Neuronal stem cell (in vitro differentiated cells): ENCODE data around the gene CSNK1E.
A peak's percentile ranks its signal among the peaks of the same experiment; 100 is the strongest.

Experiments
- DNase-seq: peaks from one replicate; pipeline ENCODE4 v3.0.0-alpha.2; 2013; ENCODE audit warnings: low spot score
- H2AFZ ChIP-seq: one replicate; pipeline ENCODE4 v1.6.1; 2013; ENCODE audit warnings: mild to moderate bottlenecking, low read length, inconsistent platforms
- H2AK5ac ChIP-seq: 2 replicates; pipeline ENCODE4 v1.6.1; 2013; ENCODE audit warnings: low read depth, mild to moderate bottlenecking, inconsistent platforms, low read length, moderate library complexity, mixed read lengths
- H2BK120ac ChIP-seq: 2 replicates; pipeline ENCODE4 v1.6.1; 2013; ENCODE audit warnings: low read depth, mild to moderate bottlenecking, inconsistent platforms, low read length, moderate library complexity, mixed read lengths
- H2BK12ac ChIP-seq: one replicate; pipeline ENCODE4 v1.6.1; 2013; ENCODE audit warnings: low read length, inconsistent platforms
- H2BK15ac ChIP-seq: 2 replicates; pipeline ENCODE4 v1.6.1; 2013; ENCODE audit warnings: mild to moderate bottlenecking, low read length, inconsistent platforms, mixed read lengths
- H2BK5ac ChIP-seq: one replicate; pipeline ENCODE4 v1.6.1; 2013; ENCODE audit warnings: inconsistent platforms, mild to moderate bottlenecking, low read length, moderate library complexity
- H3K14ac ChIP-seq: one replicate; pipeline ENCODE4 v1.6.1; 2013; ENCODE audit warnings: low read length, inconsistent platforms
- H3K18ac ChIP-seq: 2 replicates; pipeline ENCODE4 v1.6.1; 2013; ENCODE audit warnings: low read length, inconsistent platforms
- H3K23ac ChIP-seq: 2 replicates; pipeline ENCODE4 v1.6.1; 2013; ENCODE audit warnings: low read depth, mild to moderate bottlenecking, mixed read lengths, low read length, inconsistent platforms; ENCODE audit not compliant: poor library complexity
- H3K27ac ChIP-seq: replicated peaks from 3 replicates; pipeline ENCODE4 v1.5.1; 2013; ENCODE audit warnings: low read length, inconsistent platforms
- H3K27me3 ChIP-seq, 3 experiments: 2 replicates each; pipeline ENCODE4 v1.6.1; 2013; ENCODE audit warnings: low read length in 3 of 3, mild to moderate bottlenecking in 2 of 3, inconsistent platforms in 1 of 3, low read depth in 1 of 3, mixed read lengths in 1 of 3, moderate library complexity in 1 of 3; ENCODE audit not compliant: control insufficient read depth in 3 of 3, insufficient read depth in 3 of 3
- H3K36me3 ChIP-seq, 2 donors: replicated peaks in 1 of 2; 2 replicates each; pipeline ENCODE4 v1.6.1; 2013; ENCODE audit warnings: low read length in 2 of 2; ENCODE audit not compliant: control insufficient read depth in 2 of 2, insufficient read depth in 2 of 2
- H3K4ac ChIP-seq: 2 replicates; pipeline ENCODE4 v1.6.1; 2013; ENCODE audit warnings: inconsistent platforms, mild to moderate bottlenecking, low read length, moderate library complexity
- H3K4me1 ChIP-seq, 2 donors: 1 replicate in 1 of 2; 2 replicates in 1 of 2; pipeline ENCODE4 v1.6.1; 2013; ENCODE audit warnings: low read length in 2 of 2, low read depth in 1 of 2; ENCODE audit not compliant: control insufficient read depth in 2 of 2, insufficient read depth in 1 of 2
- H3K4me2 ChIP-seq: one replicate; pipeline ENCODE4 v1.6.1; 2013; ENCODE audit warnings: mild to moderate bottlenecking, low read length, inconsistent platforms; ENCODE audit not compliant: insufficient read depth, poor library complexity, severe bottlenecking
- H3K4me3 ChIP-seq, 2 donors: 2 replicates each; pipeline ENCODE4 v1.5.1; 2013; ENCODE audit warnings: low read length in 2 of 2, mild to moderate bottlenecking in 2 of 2, inconsistent platforms in 1 of 2, moderate library complexity in 1 of 2
- H3K79me1 ChIP-seq: one replicate; pipeline ENCODE4 v1.6.1; 2013; ENCODE audit warnings: low read depth, mild to moderate bottlenecking, inconsistent platforms, low read length, moderate library complexity
- H3K9ac ChIP-seq: one replicate; pipeline ENCODE4 v1.6.1; 2013; ENCODE audit warnings: mild to moderate bottlenecking, low read depth, low read length, inconsistent platforms; ENCODE audit not compliant: poor library complexity
- H3K9me3 ChIP-seq, 2 donors: replicated peaks in 1 of 2; 2 replicates each; pipeline versions ENCODE3 to v1.6.1; 2013; ENCODE audit warnings: low read length in 2 of 2, mild to moderate bottlenecking in 2 of 2, inconsistent platforms in 1 of 2, low read depth in 1 of 2, mixed read lengths in 1 of 2, moderate library complexity in 1 of 2; ENCODE audit not compliant: control insufficient read depth in 2 of 2, insufficient read depth in 1 of 2
- H4K8ac ChIP-seq: one replicate; pipeline ENCODE4 v1.6.1; 2013; ENCODE audit warnings: low read depth, mild to moderate bottlenecking, inconsistent platforms, low read length, moderate library complexity
- H4K91ac ChIP-seq: one replicate; pipeline ENCODE4 v1.6.1; 2013; ENCODE audit warnings: low read length, low read depth, mild to moderate bottlenecking, inconsistent platforms; ENCODE audit not compliant: poor library complexity
- WGBS, 2 donors: extraction: QIAGEN DNeasy Blood & Tissue Kit; methylation state at CpG; one replicate each; pipeline ENCODE4 v1.1.7; 2013; ENCODE audit warnings: missing lambda C conversion rate in 2 of 2, mixed read lengths in 1 of 2; ENCODE audit not compliant: insufficient read length in 2 of 2, insufficient replicate concordance in 1 of 2; ENCODE audit errors: extremely low coverage in 2 of 2; 5-methylcytosine and 5-hydroxymethylcytosine counted together

The CSNK1E gene

GRCh38 chr22:38251341-38251692 is 65.9 kb downstream of the CSNK1E start:
- Histone ChIP-seq H3K4ac (no peak overlapping the region), H3K14ac (no peak overlapping the region), H2AFZ (no peak overlapping the region), H3K23ac (peak overlapping the region; percentile 87), H3K27me3 (no peaks in the 10 kb centered on the region), H3K4me3 (no peak overlapping the region), H4K91ac (no peak overlapping the region), H2AK5ac (no peak overlapping the region), H4K8ac (no peak overlapping the region), H3K79me1 (peaks cover 6% of the 10 kb centered on the region), H2BK120ac (no peak overlapping the region), H2BK12ac (no peak overlapping the region), H3K18ac (peak overlapping the region; percentile 74), H3K4me2 (no peak overlapping the region), H3K27ac (no peak overlapping the region), H2BK15ac (no peak overlapping the region), H3K9ac (peak overlapping the region; percentile 13), H3K9me3 (peaks cover 6 to 9% of the 10 kb centered on the region in 2 donors), H3K4me1 (no peaks in the 10 kb centered on the region), H3K36me3 (peaks cover 11 to 16% of the 10 kb centered on the region in 2 donors), H2BK5ac (no peak overlapping the region)
- no CpG with 5 or more reads among the region's 7 CpGs for WGBS, 2 donors
- DNase-seq, result no peak

- no CpG with 5 or more reads among the region's 13 CpGs for whole genome bisulfite sequencing, 2 donors
- no peak overlapping the region for H3K4me2 ChIP-seq
These were observed 66.4 kb downstream of the CSNK1E start for GRCh38 chr22:38250643-38251340.

DNA sequence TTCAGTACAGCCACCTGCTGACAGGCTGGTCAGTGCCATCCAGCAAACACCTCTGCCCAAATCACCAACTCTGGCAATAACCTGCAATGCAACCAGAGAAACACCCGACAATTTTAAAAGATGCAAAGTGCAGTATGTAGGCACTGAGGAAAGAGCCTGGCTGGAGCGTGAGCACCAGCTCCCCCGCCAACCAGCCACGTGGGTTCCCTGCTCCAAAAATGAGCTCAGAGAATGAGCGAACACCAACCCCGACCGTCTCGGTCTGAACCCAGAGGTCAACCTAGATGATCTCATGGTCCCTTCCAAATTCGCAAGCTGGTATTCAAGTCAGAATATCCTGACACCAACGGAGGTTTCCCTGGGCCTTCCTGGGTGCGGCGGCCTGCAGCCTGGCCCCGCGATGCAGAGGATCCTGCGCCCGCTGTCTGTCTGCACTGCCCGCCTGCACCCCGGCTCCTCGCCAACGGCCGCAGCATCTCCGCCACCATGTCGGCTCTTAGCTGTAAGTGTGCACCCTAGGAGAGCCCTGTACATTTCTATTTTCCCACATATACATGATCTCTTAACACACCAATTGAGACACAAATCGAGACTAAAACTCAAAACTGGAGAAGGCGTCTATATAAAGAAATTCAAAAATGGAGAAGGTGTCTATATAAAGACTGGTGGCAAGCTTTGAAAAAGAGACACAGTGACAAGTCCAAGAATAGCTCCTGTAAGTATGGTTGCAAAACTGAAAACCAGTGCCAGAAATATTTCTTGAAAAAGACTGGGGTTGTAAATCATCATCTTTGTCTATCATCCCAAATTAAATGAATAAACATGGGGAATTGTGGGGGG is 67.2 kb downstream of the CSNK1E start:
- Histone ChIP-seq H2BK12ac (no peak overlapping the region), H3K23ac (no peak overlapping the region), H3K4me3 (peak overlapping the region in 1 of 2 donors; percentile 25), H3K9ac (no peak overlapping the region), H3K4me1 (no peaks in the 10 kb centered on the region), H2BK5ac (no peak overlapping the region), H4K8ac (no peak overlapping the region), H3K4ac (no peak overlapping the region), H2AFZ (no peak overlapping the region), H2BK120ac (no peak overlapping the region), H3K79me1 (peaks cover 10% of the 10 kb centered on the region), H2BK15ac (no peak overlapping the region), H2AK5ac (no peak overlapping the region), H3K27me3 (no peaks in the 10 kb centered on the region), H3K14ac (no peak overlapping the region), H3K4me2 (no peak overlapping the region), H3K36me3 (peaks cover 17 to 24% of the 10 kb centered on the region in 2 donors), H3K27ac (no peak overlapping the region), H3K9me3 (peaks cover 6 to 9% of the 10 kb centered on the region in 2 donors), H4K91ac (no peak overlapping the region), H3K18ac (no peak overlapping the region)
- no CpG with 5 or more reads among the region's 25 CpGs for WGBS, 2 donors
- DNase-seq, result no peak

More at GRCh38 chr22:38250643-38251340, 66.4 kb downstream of the CSNK1E start:
- Histone ChIP-seq H3K27me3 (no peaks in the 10 kb centered on the region), H3K27ac (no peak overlapping the region), H2BK15ac (no peak overlapping the region), H3K9ac (no peak overlapping the region), H3K4ac (no peak overlapping the region), H2BK120ac (no peak overlapping the region), H3K23ac (no peak overlapping the region), H3K36me3 (peaks cover 17 to 21% of the 10 kb centered on the region in 2 donors), H3K14ac (no peak overlapping the region), H2BK12ac (no peak overlapping the region), H3K18ac (peak overlapping the region; percentile 29), H3K4me1 (no peaks in the 10 kb centered on the region), H2AK5ac (no peak overlapping the region), H4K8ac (no peak overlapping the region), H4K91ac (no peak overlapping the region), H3K9me3 (peaks cover 6 to 9% of the 10 kb centered on the region in 2 donors), H2AFZ (no peak overlapping the region), H3K79me1 (peaks cover 10% of the 10 kb centered on the region), H3K4me3 (no peak overlapping the region), H2BK5ac (no peak overlapping the region)
- no peak for DNase-seq

DNA sequence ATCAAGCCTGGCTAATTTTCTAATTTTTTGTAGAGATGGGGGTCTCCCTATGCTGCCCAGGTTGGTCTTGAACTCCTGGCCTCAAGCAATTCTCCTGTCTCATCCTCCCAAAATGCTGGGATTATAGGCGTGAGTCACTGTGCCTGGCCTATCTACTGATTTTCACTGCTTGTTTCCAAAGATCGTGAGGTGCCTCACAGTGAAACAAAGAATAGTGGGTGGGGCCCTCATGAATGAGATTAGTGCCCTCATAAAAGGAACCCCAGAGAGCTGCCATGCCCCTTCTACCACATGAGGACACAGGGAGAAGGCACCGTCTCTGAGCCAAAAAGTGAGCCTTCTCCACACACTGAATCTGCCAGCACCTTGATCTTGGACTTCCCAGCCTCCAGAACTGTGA is 67.9 kb downstream of the CSNK1E start:
- Histone ChIP-seq H3K14ac (no peak overlapping the region), H3K18ac (no peak overlapping the region), H2BK120ac (no peak overlapping the region), H3K23ac (no peak overlapping the region), H2BK15ac (no peak overlapping the region), H2AK5ac (no peak overlapping the region), H3K27me3 (no peaks in the 10 kb centered on the region), H4K91ac (no peak overlapping the region), H2BK12ac (no peak overlapping the region), H2AFZ (no peak overlapping the region), H3K4ac (no peak overlapping the region), H3K9me3 (peaks cover 6 to 9% of the 10 kb centered on the region in 2 donors), H3K4me2 (no peak overlapping the region), H3K36me3 (peaks cover 17 to 30% of the 10 kb centered on the region in 2 donors), H3K4me3 (no peak overlapping the region), H2BK5ac (no peak overlapping the region), H3K4me1 (no peaks in the 10 kb centered on the region), H4K8ac (no peak overlapping the region), H3K9ac (no peak overlapping the region), H3K79me1 (peaks cover 10% of the 10 kb centered on the region), H3K27ac (no peak overlapping the region)
- WGBS, 2 donors, result no CpG with 5 or more reads among the region's 3 CpGs
- no peak for DNase-seq
